Naive thymus-derived CD8-positive, alpha-beta T cell (primary cell): ENCODE measurements around the gene PACRG. TPM values are rescaled to one million over a fixed set of nuclear protein-coding genes. Genes with fewer than 3 reads are reported as not detected.
A peak's percentile ranks its signal among the peaks of the same experiment; 100 is the strongest.

ENCODE experiments used
- ATAC-seq, 2 donors: fragments of 150-1000 bp; cut with Tn5 transposase in 1 of 2; sonication (Bioruptor Pico), chemical (Tn5 transposase) in 1 of 2; 1 replicate in 1 of 2; 2 replicates in 1 of 2; pipeline ENCODE4 v1.10.0; 2021; ENCODE audit warnings: mild to moderate bottlenecking in 2 of 2, moderate library complexity in 2 of 2
- POLR2A ChIA-PET: fragments of 350-600 bp; sonication (Branson Sonifier 250); formaldehyde crosslinking; loops from one replicate; lab custom pipeline; 2021; ENCODE audit warnings: antibody characterized with exemption; lab: Charles Lee
- DNase-seq, 10 donors: peaks; one replicate each; pipeline versions ENCODE4 v3.0.0 to v3.0.0-alpha.2; 2020 to 2022
- H3K27ac Mint-ChIP-seq, 10 donors: one replicate each; pipeline ENCODE4 v1.8.0; 2020 to 2022; ENCODE audit warnings: mild to moderate bottlenecking in 10 of 10, mixed read lengths in 10 of 10, moderate library complexity in 4 of 10, inconsistent platforms in 1 of 10
- H3K27me3 Mint-ChIP-seq, 5 donors: one replicate each; pipeline ENCODE4 v1.8.0; 2021 to 2022; ENCODE audit warnings: mixed read lengths in 5 of 5
- H3K36me3 Mint-ChIP-seq, 3 donors: one replicate each; pipeline ENCODE4 v1.8.0; 2020 to 2022; ENCODE audit warnings: mixed read lengths in 3 of 3, mild to moderate bottlenecking in 2 of 3, inconsistent platforms in 1 of 3
- H3K4me1 Mint-ChIP-seq, 4 donors: one replicate each; pipeline ENCODE4 v1.8.0; 2021 to 2022; ENCODE audit warnings: mixed read lengths in 4 of 4
- H3K4me3 Mint-ChIP-seq, 10 donors: one replicate each; pipeline ENCODE4 v1.8.0; 2020 to 2022; ENCODE audit warnings: mild to moderate bottlenecking in 10 of 10, mixed read lengths in 10 of 10, moderate library complexity in 6 of 10, inconsistent platforms in 1 of 10
- H3K9me3 Mint-ChIP-seq, 9 donors: one replicate each; pipeline ENCODE4 v1.8.0; 2020 to 2022; ENCODE audit warnings: mixed read lengths in 9 of 9, mild to moderate bottlenecking in 3 of 9, inconsistent platforms in 1 of 9, moderate library complexity in 1 of 9
- polyA plus RNA-seq, 3 donors: library from polyadenylated mRNA; unstranded; fragments of 300-500 nt; fragmentation: Illumina TruSeq; gene quantifications; one replicate each; pipeline ENCODE4 v1.2.3, GENCODE V29; 2021
- total RNA-seq, 8 experiments: library from RNA in 2 of 8; stranded (reverse) in 2 of 8; gene quantifications; one replicate each; pipeline ENCODE4 v1.2.3 and lab custom pipeline; 2021 to 2026

The PACRG gene
- total and polyA plus RNA-seq, 5 experiments from 2014 or later = 0.34 to 1.2 (median 0.83) TPM; not detected in 1

DNA sequence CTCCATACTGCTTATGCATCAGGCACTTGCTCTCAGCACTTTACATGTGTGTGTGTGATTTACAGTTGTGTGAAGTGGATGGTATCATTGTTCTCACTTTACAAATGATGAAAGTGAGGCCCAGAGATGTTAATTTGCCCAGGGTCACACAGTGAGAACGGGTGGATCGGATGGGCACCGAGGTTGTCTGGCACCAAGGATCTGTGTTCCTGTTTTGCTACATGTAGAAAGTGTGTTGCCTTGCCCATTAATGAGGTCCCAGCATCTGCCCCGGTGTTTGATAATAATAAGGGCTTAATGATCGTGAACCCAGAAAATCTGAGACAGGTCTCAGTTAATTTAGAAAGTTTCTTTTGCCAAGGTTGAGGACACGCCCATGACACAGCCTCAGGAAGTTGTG is 470.6 kb downstream of the PACRG start:
- no peaks in the 10 kb centered on the region for H3K4me1 Mint-ChIP-seq
- peaks cover 0 to 15% (median 4%) of the 10 kb centered on the region in 5 donors for H3K27me3 Mint-ChIP-seq
- H3K27ac Mint-ChIP-seq = no peak overlapping the region
- H3K36me3 Mint-ChIP-seq = no peaks in the 10 kb centered on the region
- no peak for ATAC-seq
- POLR2A ChIA-PET = no interaction called here
- no peaks in the 10 kb centered on the region for H3K9me3 Mint-ChIP-seq
- no peak overlapping the region for H3K4me3 Mint-ChIP-seq
- no peak for DNase-seq

DNA sequence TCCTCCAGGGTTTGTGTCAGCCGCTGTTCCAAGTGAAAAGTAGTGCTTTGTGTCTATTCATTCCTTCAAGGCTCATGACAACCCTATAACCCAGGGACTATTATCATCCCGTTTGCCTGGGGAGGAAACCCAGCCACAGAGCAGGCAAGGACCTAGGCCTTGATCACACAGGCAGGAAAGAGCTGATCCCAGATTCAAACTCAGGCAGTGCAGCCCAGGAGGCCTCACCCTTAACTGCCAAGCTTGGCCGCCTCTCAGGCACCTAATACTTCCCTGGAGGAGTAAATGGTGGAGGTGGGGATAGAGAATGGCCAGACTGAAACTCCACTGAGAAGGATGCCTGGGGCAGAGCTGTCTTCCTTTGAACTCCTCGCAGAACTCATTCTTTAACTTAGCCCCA is 471.6 kb downstream of the PACRG start:
- no peaks in the 10 kb centered on the region for H3K36me3 Mint-ChIP-seq
- no peaks in the 10 kb centered on the region for H3K4me1 Mint-ChIP-seq
- DNase-seq = no peak
- ATAC-seq = no peak
- H3K27ac Mint-ChIP-seq = no peak overlapping the region
- H3K9me3 Mint-ChIP-seq = peaks cover 0 to 2% (median 0%) of the 10 kb centered on the region in 9 donors
- POLR2A ChIA-PET = no interaction called here
- no peak overlapping the region for H3K4me3 Mint-ChIP-seq
- peaks cover 0 to 15% (median 6%) of the 10 kb centered on the region in 5 donors for H3K27me3 Mint-ChIP-seq

DNA sequence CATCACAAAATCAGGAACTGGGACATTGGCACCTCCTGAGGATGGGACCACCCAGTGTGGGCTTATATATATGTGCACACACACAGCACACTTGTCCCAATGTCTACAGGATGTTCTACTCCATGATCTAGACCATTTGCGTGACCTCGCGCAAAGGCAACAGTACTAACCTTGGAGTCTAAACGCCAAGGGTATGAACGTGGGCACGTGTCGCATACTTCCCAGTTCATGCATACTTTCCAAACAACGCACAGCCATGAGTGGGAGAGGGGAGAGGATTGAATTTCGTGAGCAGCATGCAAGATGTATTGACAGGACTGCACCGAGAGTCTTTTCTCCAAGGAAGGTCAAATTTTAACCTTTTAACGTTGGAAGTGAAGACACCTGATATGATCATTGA is 472.5 kb downstream of the PACRG start:
- no peak overlapping the region for H3K4me3 Mint-ChIP-seq
- no peaks in the 10 kb centered on the region for H3K36me3 Mint-ChIP-seq
- no peak overlapping the region for H3K27ac Mint-ChIP-seq
- H3K9me3 Mint-ChIP-seq = peaks cover 0 to 3% (median 0%) of the 10 kb centered on the region in 9 donors
- POLR2A ChIA-PET = no interaction called here
- DNase-seq (no peak), ATAC-seq (no peak)
- peaks cover 4 to 16% (median 6%) of the 10 kb centered on the region in 5 donors for H3K27me3 Mint-ChIP-seq
- H3K4me1 Mint-ChIP-seq = no peaks in the 10 kb centered on the region

DNA sequence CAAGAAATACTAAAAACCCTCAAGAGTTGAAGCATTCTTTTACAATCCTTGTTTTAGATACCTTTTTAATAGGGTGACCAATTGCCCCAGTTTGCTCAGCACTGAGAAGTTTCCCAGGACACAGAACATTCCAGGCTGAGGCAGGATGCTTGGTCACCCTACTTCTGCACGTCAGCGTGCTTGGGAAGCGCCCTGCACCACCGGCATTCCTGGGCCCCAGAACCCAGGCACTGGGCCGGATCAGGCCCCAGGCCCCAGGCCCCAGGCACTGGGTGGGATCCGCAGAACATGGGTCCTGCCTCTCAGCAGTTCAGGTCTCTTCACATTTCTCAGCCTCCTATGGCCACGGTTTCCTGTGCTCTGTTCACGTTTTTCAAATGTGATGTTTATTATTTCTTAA is 472.9 kb downstream of the PACRG start:
- Mint-ChIP-seq H3K9me3 (peaks cover 0 to 3% (median 0%) of the 10 kb centered on the region in 9 donors), H3K27me3 (peaks cover 5 to 16% (median 6%) of the 10 kb centered on the region in 5 donors), H3K27ac (no peak overlapping the region), H3K4me3 (no peak overlapping the region), H3K36me3 (no peaks in the 10 kb centered on the region), H3K4me1 (no peaks in the 10 kb centered on the region)
- ATAC-seq (no peak), DNase-seq (no peak)
- POLR2A ChIA-PET = no interaction called here

DNA sequence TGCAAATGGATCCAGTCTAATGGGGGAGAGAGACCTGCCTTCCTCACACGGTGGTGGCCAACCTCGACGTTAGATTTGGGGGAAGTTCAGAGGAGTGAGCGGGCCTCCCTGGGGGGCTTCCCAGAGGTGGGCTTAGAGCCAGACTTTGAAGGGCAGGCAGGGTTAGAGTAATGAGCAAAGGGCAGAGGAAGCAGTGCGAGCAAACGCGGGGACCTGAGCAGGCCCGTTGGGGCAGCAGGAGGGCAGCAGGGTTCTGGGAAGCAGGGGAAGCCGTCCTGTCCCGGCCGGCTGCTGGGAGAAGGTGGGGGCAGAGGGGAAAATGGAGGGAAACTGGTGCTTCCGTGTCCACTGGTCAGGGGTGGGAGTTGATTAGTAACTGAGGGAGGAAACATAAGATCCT is 474.1 kb downstream of the PACRG start:
- POLR2A ChIA-PET = no interaction called here
- H3K4me1 Mint-ChIP-seq = no peaks in the 10 kb centered on the region
- no peak for ATAC-seq

DNA sequence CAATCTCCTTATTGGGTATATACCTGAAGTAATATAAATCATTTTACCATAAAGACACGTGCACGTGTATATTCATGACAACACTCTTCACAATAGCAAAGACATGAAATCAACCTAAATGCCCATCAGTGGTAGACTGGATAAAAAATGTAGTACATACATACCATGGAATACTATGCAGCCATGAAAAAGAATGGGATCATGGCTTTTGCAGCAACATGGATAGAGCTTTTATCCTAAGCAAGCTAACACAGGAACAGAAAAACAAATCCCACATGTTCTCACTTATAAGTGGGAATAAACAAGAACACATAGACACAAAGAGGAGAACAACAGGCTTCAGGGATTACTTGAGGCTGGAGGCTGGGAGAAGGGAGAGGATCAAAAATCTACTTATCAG is 478.4 kb downstream of the PACRG start:
- H3K4me3 Mint-ChIP-seq = no peak overlapping the region
- ATAC-seq (no peak), DNase-seq (no peak)
- POLR2A ChIA-PET = no interaction called here
- H3K4me1 Mint-ChIP-seq = no peaks in the 10 kb centered on the region
- H3K9me3 Mint-ChIP-seq = peaks cover 0 to 8% (median 2%) of the 10 kb centered on the region in 9 donors
- peaks cover 0 to 3% (median 0%) of the 10 kb centered on the region in 3 donors for H3K36me3 Mint-ChIP-seq
- H3K27ac Mint-ChIP-seq = no peak overlapping the region
- H3K27me3 Mint-ChIP-seq = peaks cover 3 to 16% (median 4%) of the 10 kb centered on the region in 5 donors

More for the DNA sequence above, 474.1 kb downstream of the PACRG start:
- no peak overlapping the region for H3K4me3 Mint-ChIP-seq
- DNase-seq = no peak
- peaks cover 3 to 16% (median 6%) of the 10 kb centered on the region in 5 donors for H3K27me3 Mint-ChIP-seq
- H3K36me3 Mint-ChIP-seq = no peaks in the 10 kb centered on the region
- no peak overlapping the region for H3K27ac Mint-ChIP-seq
- H3K9me3 Mint-ChIP-seq = peaks cover 0 to 8% (median 2%) of the 10 kb centered on the region in 9 donors

DNA sequence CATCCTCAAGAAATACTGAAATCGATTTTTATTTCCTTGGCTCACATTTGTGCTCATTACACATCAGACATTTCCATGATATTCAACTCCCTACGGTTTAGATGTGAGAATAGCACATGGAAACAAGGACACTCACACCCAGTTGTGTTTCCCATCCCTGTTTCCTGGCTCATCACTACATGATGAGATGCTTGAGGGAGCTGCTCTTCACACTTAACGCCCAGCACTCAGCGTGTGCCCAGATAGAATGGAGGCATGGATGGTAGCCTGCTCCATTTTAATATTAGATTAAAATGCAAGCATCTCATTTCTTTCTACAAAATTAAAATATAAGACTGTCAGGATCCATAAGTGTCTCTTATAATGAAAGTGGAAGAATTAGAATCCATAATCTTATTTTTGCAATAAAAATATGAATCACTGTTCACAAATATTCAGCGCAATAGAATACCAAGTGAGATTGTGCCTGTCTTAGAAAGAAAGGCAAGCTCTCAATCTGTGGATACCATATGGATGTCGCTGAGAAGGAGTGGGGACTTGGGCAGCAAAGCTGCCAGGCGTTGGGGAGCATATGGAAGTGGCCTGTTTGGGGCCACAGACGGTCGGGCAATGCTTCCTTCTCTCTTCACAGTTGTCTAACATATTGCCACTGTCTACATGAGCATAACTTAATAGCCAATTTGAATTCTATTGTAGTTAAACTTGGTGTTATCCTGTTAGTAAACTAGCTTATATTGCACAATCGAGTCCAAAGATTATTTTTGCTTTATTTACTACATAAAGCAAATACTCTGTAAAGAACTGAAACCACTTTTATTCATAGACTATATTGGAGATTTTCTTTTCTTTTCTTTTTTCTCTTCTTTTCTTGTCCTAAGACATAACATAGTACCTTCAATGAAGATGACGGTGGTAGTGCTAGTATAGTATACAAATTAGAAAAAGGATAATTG is 479.9 kb downstream of the PACRG start:
- Mint-ChIP-seq H3K27ac (no peak overlapping the region), H3K27me3 (peaks cover 0 to 7% (median 3%) of the 10 kb centered on the region in 5 donors), H3K36me3 (peaks cover 0 to 14% (median 0%) of the 10 kb centered on the region in 3 donors), H3K4me3 (no peak overlapping the region), H3K9me3 (peaks cover 0 to 18% (median 4%) of the 10 kb centered on the region in 9 donors), H3K4me1 (no peaks in the 10 kb centered on the region)
- POLR2A ChIA-PET = no interaction called here
- DNase-seq = no peak
- ATAC-seq = no peak

DNA sequence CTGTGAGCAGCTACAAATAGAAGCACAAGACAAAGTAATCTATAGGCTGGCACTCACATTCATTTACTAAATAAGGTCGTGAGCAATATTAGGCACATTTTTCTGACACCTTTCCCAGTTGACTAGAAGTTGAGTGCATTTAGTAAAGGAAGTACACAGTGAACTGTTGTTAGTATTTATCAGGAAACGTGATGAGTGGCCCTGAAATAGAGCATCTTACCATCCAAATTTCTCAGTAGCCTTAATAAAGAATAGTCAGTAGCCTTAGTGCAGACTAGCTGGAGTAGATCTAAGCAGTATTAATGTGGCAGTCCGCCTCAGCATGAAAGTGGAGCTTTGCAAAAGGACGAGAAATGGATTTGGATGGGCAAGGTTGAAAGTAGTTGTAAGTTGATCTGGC is 481.2 kb downstream of the PACRG start:
- H3K4me3 Mint-ChIP-seq = no peak overlapping the region
- H3K9me3 Mint-ChIP-seq = peaks cover 0 to 25% (median 6%) of the 10 kb centered on the region in 9 donors
- H3K4me1 Mint-ChIP-seq = no peaks in the 10 kb centered on the region

DNA sequence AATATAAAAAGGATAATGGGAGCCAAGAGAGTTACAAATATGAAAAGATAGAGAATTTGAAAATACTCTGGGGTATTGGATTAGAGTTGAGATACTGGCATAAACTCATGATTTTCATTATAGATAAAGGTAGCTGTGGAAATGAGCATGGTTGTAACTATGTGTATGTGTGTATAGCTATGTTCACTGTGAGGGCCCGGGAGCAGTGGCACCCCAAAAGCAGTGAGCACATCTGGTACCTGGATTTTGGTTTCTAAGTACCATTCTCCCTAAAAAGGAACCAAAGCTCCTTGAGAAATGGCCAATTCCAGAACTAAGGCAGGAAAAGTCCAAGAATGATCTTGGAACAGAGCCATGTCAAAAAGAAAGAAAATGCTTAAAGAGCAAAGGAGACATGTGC is 484.3 kb downstream of the PACRG start:
- peaks cover 0 to 17% (median 6%) of the 10 kb centered on the region in 9 donors for H3K9me3 Mint-ChIP-seq
- H3K4me3 Mint-ChIP-seq = no peak overlapping the region
- H3K4me1 Mint-ChIP-seq = no peaks in the 10 kb centered on the region
- H3K27me3 Mint-ChIP-seq = peaks cover 0 to 9% (median 6%) of the 10 kb centered on the region in 5 donors
- DNase-seq = no peak
- POLR2A ChIA-PET = no interaction called here
- no peak overlapping the region for H3K27ac Mint-ChIP-seq
- peaks cover 0 to 14% (median 0%) of the 10 kb centered on the region in 3 donors for H3K36me3 Mint-ChIP-seq
- no peak for ATAC-seq

More for the DNA sequence above, 481.2 kb downstream of the PACRG start:
- ATAC-seq (no peak), DNase-seq (no peak)
- POLR2A ChIA-PET = no interaction called here
- H3K36me3 Mint-ChIP-seq = peaks cover 0 to 14% (median 0%) of the 10 kb centered on the region in 3 donors
- no peak overlapping the region for H3K27ac Mint-ChIP-seq
- H3K27me3 Mint-ChIP-seq = peaks cover 0 to 6% (median 3%) of the 10 kb centered on the region in 5 donors

DNA sequence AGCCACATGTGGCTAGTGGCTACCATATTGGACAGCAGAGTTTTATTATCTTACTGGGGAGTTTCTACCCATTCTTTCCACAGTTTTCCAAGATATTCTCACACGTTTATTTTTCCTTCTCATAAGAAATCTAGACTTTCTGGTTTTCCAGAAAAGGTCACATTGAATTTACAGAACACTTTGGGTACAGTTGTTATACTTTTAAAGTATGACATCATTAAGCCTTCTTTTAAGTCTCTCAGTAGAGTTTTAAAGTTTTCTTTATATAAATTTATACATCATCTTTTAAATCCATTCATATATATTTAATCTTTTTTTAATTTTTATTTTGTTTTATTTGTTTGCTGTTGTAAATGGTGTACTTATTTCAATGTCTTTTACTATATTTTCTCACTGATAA is 486.5 kb downstream of the PACRG start:
- POLR2A ChIA-PET = no interaction called here
- H3K9me3 Mint-ChIP-seq = peaks cover 0 to 17% (median 6%) of the 10 kb centered on the region in 9 donors
- no peak overlapping the region for H3K4me3 Mint-ChIP-seq
- H3K27ac Mint-ChIP-seq = no peak overlapping the region
- H3K36me3 Mint-ChIP-seq = peaks cover 0 to 14% (median 0%) of the 10 kb centered on the region in 3 donors
- ATAC-seq = no peak
- no peak for DNase-seq
- H3K27me3 Mint-ChIP-seq = peaks cover 7 to 21% (median 18%) of the 10 kb centered on the region in 5 donors
- peaks cover 0 to 2% (median 0%) of the 10 kb centered on the region in 4 donors for H3K4me1 Mint-ChIP-seq

DNA sequence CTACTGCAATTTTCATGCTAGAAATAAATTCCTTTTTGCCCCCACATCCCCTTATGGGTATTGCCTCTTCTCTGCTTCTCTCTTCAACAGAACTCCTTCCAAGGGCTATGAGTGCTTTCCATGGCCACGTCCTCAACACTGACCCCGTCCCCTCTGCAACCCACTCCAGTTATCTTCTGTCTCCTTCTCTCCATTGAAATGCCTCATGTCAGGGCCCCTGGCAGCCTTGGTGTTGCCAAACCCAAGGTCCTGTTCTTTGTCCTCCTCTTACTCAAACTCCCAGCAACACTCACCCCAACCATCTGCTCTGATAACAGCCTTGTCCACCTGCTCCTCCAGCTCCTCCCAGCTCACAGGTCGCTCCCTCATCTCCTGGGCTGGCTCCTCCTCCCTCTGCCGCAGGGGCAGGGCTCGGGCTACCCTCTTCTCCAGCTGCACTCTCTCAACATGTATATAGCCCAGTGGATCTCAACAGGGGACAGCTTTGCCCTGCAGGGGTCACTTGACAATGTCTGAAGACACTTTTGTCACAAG is 490.7 kb downstream of the PACRG start:
- DNase-seq (no peak), ATAC-seq (no peak)
- POLR2A ChIA-PET = no interaction called here
- no peaks in the 10 kb centered on the region for H3K36me3 Mint-ChIP-seq
- no peak overlapping the region for H3K27ac Mint-ChIP-seq
- peaks cover 0 to 5% (median under 1%) of the 10 kb centered on the region in 9 donors for H3K9me3 Mint-ChIP-seq
- H3K4me1 Mint-ChIP-seq = peaks cover 0 to 2% (median 0%) of the 10 kb centered on the region in 4 donors
- peaks cover 10 to 33% (median 30%) of the 10 kb centered on the region in 5 donors for H3K27me3 Mint-ChIP-seq
- no peak overlapping the region for H3K4me3 Mint-ChIP-seq

DNA sequence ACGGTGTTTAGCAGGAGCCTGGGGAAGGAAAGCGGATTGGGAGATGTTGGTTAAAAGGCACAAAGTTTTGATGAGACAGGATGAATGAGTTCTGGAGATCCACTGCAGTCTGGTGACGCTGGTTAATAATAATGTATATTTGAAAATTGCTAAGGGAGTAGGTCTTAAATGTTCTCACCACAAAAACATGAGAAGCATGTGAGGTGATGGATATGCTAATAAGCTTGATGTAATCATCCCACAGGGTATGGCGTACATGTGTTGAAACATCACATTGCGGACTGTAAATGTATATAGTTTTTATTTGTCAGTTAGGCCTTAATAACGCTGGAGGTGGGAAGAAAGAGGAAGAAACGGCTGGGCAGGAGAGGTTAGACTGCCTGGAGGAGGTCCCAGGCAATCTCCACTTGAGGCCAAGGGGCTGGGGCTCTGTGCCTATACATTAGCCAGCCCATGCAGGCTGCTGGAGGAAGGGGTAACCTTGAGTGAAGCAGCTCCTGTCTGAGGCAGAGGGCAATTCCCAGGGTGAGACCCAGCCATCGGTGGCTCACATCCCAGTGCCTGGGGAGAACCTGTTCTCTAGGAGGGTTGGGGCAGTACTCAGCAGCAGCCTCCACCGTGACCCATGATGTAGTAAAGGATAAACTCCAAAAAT is 498.5 kb downstream of the PACRG start:
- Mint-ChIP-seq H3K9me3 (peaks cover 0 to 15% (median 4%) of the 10 kb centered on the region in 9 donors), H3K36me3 (no peaks in the 10 kb centered on the region), H3K4me1 (no peaks in the 10 kb centered on the region), H3K27ac (peak overlapping the region in 1 of 10 donors; percentile 3), H3K4me3 (no peak overlapping the region), H3K27me3 (peaks cover 0 to 7% (median 0%) of the 10 kb centered on the region in 5 donors)
- DNase-seq (no peak), ATAC-seq (no peak)
- POLR2A ChIA-PET = no interaction called here
